GM21619 (cell line): ENCODE results near the gene NLRP3.
"Not testable (repeated sequence)": the region's sequence is repeated elsewhere in the genome, so short reads cannot be mapped to it uniquely, and the experiment has no call there.

Experiments
- ATAC-seq: cut with Tn5 transposase; IDR thresholded peaks from one replicate; pipeline ENCODE4 v1.9.1; 2021; ENCODE audit not compliant: unreplicated experiment

Gene NLRP3

GRCh38 chr1:247390116-247390791 lies 25.7 kb upstream of the NLRP3 start:
- ATAC-seq = peak; percentile 99

GRCh38 chr1:247390996-247391395 lies 25.0 kb upstream of the NLRP3 start:
- no peak for ATAC-seq

DNA sequence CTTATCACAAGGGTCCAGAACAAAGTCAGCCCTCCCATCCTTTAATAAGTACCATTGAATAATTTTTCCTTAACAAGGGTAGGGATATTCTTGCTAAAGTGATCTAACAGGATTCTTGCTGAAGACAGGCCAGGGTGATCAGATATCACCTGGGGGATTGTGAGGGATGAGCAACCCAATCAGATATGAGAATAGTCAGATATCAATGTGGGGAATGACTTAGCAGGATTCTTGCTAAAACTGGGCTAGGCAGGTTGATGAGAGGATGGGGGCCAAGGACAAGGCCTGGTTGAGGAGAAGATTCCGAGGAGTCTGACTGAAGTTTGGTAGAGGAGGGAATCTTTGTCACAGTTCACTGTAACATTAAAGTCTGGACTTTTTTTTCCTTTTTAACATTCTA lies 23.9 kb upstream of the NLRP3 start:
- ATAC-seq = no peak

DNA sequence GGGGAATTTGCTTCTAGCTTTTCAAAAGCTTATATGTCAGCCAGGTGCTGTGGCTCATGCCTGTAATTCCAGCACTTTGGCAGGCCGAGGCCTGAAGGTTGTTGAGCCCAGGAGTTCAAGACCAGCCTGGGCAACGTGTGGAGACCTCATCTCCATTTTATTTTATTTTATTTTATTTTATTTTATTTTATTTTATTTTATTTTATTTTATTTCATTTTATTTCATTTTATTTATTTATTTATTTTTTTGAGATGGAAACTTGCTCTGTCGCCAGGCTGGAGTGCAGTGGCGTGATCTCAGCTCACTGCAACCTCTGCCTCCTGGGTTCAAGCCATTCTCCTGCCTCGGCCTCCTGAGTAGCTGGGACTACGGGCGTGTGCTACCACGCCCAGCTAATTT lies 20.9 kb upstream of the NLRP3 start:
- not testable (repeated sequence) for ATAC-seq

- no peak for ATAC-seq
Observed at GRCh38 chr1:247400685-247401084, 15.3 kb upstream of the NLRP3 start.

DNA sequence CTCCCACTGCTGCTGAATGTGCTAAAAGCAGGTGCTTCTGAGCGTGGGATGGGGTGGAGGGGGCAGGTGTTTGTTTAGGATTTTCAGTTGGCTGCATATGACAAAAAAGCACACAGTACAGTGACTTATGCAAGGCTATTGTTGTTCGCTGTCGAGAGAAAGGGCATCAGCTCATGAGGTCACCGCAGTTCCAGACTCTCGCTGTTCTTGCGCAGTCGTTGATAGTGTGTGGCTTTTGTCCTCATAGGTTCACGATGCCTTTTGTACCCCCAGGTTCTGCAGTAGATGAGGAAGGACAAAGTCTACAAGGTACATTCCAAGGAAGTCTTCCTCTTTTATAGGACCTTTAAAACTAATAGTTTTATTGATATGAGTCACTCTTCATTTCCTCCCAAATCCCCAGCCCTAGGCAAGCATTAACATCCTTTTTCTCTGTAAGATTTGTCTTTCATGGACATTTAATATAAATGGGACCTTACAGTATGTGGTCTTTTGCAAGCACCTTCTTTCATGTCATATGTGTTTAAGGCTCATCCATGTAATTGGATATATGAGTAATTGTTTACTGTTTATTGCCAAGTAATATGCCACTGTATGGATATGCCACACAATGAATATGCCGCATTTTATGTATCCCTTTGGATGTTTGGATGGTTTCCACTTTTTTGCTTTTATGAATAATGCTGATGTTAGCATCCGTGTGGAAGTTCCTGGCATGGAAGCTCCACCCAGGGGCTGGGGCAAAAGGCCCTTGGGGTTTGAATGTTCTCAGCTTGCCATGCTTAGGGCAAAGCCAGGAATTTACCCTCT lies 14.5 kb upstream of the NLRP3 start:
- ATAC-seq = no peak

DNA sequence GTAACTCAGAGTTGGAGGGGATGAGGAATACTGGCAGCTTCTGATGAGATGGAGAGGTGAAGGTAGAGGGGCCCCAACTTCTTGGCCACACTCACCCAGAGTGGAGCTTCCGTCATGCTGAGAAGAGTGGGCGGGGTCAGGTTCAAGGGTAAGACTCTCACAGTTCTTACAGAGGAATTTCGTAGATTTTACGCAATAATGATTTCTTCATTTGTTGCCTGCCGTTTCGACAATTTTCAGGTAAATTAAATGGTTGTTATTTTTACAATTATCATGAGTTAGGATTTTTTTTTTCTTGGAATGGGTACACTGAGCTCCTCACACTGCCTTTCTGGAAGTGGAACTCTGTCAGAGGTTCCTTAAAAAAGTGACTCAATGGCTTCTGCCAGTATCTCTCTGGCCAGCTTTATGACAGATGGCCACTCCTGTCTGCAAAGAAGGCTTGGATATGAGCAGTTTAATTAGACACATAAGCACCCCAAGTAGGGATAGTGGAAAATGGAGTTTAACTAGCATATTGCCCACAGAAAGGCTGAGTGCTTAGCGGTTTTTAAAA lies 13.8 kb upstream of the NLRP3 start:
- no peak for ATAC-seq

- ATAC-seq = no peak
Observed at GRCh38 chr1:247406014-247406656, 9.8 kb upstream of the NLRP3 start.

GRCh38 chr1:247407180-247407616 lies 8.8 kb upstream of the NLRP3 start:
- peak; percentile 72 for ATAC-seq

GRCh38 chr1:247408100-247408499 lies 7.9 kb upstream of the NLRP3 start:
- no peak for ATAC-seq

DNA sequence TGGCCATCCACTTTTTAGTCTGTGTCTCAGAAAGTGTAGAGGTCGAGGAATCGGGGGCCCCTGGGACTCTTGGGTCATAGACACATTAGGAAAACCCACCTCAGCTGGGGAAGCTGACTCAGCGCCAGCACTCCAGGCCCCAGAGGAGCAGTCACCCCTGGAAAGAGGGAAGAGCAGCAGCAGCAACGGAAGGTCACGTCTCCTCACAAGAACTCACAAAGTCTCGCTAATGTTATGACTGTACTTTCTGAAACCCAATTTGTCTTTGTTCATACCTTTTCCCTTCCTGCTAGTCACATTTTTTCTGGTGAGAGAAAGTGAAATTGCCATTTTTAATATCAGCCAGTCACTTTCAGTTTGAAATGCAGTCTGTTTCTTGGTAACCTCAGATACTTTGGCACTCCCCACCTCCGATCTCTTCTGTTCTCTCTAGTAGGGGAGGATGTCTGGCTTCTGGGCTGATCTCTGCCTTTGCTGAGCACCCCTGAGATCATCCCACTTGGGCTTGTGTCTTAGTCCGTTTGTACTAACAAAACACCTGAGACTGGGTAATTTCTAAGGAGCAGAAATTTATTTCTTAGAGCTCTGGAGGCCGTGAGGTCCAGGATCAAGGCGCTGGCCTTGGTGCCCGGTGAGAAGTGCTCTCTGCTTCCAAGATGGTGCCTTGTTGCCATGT lies 6.0 kb upstream of the NLRP3 start:
- peak; percentile 80 for ATAC-seq

DNA sequence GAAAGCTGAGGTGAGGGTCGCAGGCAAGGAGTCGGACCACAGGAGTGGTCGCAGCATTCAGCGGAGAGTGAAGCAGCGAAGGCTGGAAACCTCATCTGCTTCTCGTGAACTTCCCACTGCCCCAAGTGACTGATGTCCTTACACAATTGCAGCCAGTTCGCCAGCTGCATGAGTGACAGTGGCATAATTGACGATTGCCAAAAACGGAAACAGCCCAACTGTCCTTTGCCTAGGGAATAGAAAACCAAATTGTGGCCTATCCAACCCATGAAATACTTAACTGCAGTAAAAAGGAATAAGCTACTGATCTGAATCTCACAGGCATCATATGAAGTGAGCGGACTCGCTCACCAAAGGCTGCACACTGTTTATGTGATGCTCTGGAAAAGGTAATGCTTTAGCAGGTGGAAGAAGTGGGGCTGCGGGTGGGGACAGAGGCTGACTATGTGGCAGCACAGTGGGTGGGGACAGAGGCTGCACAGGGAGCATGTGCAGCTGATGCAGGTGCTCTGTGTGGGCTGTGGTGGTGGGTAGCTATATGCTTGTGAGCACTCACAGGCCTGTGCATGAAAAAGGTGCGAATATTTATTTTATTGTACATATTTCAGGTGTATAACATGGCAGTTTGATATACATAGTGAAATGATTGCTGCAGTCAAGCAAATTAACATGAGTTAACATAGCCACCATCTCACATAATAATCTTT lies 4.2 kb upstream of the NLRP3 start:
- no peak for ATAC-seq

- no peak for ATAC-seq
Observed at GRCh38 chr1:247417831-247418230, 1.9 kb downstream of the NLRP3 start.

DNA sequence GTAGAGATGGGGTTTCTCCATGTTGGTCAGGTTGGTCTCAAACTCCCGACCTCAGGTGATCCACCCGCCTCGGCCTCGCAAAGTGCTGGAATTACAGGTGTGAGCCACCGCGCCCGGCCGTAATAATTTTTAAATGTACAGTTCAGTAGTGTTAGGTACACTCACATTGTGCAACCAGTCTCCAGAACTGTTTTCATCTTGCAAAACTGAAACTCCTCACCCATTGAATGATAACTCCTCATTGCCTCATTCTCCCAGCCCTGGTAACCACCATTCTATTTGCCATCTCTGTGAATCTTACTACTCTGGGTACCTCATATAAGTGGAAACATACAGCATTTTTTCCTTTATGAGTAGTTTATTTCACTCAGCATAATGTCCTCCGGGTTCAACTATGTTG lies 3.4 kb downstream of the NLRP3 start:
- no peak for ATAC-seq

GRCh38 chr1:247421074-247421473 lies 5.1 kb downstream of the NLRP3 start:
- no peak for ATAC-seq

GRCh38 chr1:247429496-247429895 lies 13.5 kb downstream of the NLRP3 start:
- ATAC-seq = no peak

GRCh38 chr1:247430434-247430833 lies 14.5 kb downstream of the NLRP3 start:
- ATAC-seq = no peak

DNA sequence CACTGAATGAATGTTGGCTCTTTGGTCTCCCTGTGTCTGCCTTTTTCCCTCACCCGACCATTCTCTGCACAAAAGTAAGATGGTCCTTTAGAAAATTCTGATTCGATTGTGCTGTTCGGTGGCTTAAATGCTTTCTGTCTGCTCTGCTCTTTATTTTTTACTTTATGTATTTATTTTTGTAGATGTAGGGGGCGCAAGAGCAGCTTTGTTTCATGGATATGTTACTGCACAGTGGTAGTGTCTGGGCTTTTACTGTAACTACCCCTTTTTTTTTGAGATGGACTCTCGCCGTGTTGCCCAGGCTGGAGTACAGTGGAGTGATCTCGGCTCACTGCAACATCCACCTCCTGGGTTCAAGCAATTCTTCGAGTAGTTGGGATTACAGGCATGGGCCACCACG lies 15.7 kb downstream of the NLRP3 start:
- ATAC-seq = no peak

GRCh38 chr1:247434005-247434404 lies 18.0 kb downstream of the NLRP3 start:
- ATAC-seq = no peak

DNA sequence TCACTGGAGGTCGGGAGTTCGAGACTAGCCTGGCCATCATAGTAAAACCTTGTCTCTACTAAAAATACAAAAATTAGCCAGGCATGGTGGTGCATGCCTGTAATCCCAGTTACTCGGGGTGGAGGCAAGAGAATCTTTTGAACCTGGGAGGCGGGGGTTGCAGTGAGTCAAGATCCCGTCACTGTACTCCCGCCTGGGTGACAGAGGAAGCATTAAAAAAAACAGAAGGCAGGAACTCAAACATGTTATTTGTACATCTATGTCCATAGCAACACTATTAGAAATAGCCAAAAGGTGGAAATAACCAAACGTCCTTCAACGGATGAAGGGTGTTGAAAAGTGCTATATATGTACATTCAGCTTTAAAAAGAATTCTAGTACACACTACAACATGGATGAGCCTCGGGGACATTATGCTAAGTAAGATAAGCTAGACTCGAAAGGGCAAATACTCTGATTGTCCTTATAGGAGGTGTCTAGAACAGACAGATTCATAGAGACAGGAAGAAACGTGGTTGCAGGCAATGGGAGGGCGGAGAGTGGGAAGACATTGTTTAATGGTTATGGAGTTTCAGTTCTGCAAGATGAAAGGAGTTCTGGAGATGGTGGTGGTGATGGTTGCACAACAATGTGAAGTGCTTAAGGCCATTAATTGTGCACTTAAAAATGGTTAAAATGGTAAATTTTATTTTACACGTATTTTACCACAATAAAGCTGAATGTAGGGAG lies 19.2 kb downstream of the NLRP3 start:
- ATAC-seq = no peak
